Lower lobe of right lung (tissue), 2 donors: ENCODE data around the gene WNT9A. TPM values are rescaled to one million over a fixed set of nuclear protein-coding genes. Genes with fewer than 3 reads are reported as not detected.

Source experiments
- ATAC-seq, 2 donors: fragments of 200-7000 bp; cut with Tn5 transposase; one replicate each; pipeline ENCODE4 v1.9.1; 2020 to 2022; ENCODE audit warnings: mild to moderate bottlenecking in 2 of 2, moderate library complexity in 2 of 2
- DNase-seq: peaks from one replicate; pipeline ENCODE4 v3.0.0-alpha.2; 2020
- H3K27ac ChIP-seq: fragments of 200-600 bp; one replicate; pipeline ENCODE4 v1.8.0; 2022
- H3K27me3 ChIP-seq: fragments of 200-600 bp; one replicate; pipeline ENCODE4 v1.8.0; 2022; ENCODE audit warnings: low read depth
- H3K36me3 ChIP-seq: fragments of 200-600 bp; one replicate; pipeline ENCODE4 v1.8.0; 2022; ENCODE audit warnings: mild to moderate bottlenecking
- H3K4me1 ChIP-seq: fragments of 200-600 bp; one replicate; pipeline ENCODE4 v1.8.0; 2022
- H3K4me3 ChIP-seq: fragments of 200-600 bp; one replicate; pipeline ENCODE4 v1.8.0; 2022; ENCODE audit warnings: mild to moderate bottlenecking
- H3K9me3 ChIP-seq: fragments of 200-600 bp; one replicate; pipeline ENCODE4 v1.8.0; 2022
- intact Hi-C: fragments of 100-400 bp; cut with DNase I; formaldehyde crosslinking; loops from one replicate; pipeline ENCODE4 v1.11.0; 2022
- total RNA-seq: library from RNA; stranded (reverse); fragmentation: NEBNext Ultra II Directional; extraction: Animal tissue kit (Norgen Biotek cat#: 25700); gene quantifications from one replicate; pipeline ENCODE4 v1.2.1, GENCODE V29; 2021
- TF ChIP-seq, protein P1 (sequence below): fragments of 200-600 bp; IDR thresholded peaks from one replicate; pipeline ENCODE4 v1.8.0; 2022; ENCODE audit warnings: antibody characterized with exemption, mild to moderate bottlenecking
- donor health status: DM: no; HTN: yes; CAD: no; lungs with severe emphysema.

The WNT9A gene
- total RNA-seq, 1 donor from 2014 or later: 7.0 TPM

DNA sequence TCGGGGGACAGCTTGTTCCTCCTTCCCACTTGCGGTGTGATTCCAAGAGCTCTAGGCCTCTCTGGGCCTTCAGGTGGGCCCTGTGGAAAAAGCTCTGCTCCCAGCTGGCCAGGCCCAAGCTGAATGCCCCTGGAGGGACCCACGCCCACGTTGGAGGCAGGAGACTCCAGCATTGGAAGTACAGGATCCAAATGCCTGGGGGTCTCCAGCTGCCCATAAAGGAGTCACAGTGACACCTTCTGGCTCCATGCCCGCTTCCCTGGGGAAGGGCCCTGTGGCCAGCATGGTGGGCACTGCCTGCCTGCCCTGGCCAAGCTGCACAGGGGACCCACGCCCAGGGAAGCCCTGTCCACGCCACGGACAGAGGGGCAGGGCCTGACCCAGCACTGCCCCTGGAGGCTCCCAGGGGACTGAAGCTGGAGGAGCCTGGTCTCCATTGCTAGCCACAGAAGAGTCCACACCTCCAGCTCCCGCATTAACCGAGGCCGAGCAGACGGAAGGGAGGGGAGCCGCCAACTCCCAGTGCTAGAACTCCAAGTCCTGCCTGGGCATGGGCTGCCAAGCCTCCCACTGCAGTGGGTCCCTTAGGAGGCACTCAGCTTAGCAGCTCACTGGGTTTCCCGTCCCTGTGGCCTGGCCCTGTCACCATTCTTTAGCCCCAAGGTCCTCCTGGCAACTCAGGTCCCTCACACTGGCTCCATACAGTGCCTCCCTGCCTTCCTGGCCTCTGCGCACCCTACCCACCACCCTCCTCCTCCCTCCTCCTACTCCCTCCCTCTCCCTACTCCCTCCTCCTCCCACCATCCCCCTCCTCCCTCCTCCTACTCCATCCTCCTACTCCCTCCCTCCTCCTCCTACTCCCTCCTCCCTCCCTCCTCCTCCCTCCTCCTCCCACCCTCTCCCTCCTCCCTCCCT, 41.9 kb downstream of the WNT9A start:
- Histone ChIP-seq H3K27ac (no peak overlapping the region), H3K36me3 (no peaks in the 10 kb centered on the region), H3K27me3 (no peaks in the 10 kb centered on the region), H3K9me3 (no peaks in the 10 kb centered on the region), H3K4me3 (no peak overlapping the region), H3K4me1 (no peaks in the 10 kb centered on the region)
- TF ChIP-seq, protein P1, sequence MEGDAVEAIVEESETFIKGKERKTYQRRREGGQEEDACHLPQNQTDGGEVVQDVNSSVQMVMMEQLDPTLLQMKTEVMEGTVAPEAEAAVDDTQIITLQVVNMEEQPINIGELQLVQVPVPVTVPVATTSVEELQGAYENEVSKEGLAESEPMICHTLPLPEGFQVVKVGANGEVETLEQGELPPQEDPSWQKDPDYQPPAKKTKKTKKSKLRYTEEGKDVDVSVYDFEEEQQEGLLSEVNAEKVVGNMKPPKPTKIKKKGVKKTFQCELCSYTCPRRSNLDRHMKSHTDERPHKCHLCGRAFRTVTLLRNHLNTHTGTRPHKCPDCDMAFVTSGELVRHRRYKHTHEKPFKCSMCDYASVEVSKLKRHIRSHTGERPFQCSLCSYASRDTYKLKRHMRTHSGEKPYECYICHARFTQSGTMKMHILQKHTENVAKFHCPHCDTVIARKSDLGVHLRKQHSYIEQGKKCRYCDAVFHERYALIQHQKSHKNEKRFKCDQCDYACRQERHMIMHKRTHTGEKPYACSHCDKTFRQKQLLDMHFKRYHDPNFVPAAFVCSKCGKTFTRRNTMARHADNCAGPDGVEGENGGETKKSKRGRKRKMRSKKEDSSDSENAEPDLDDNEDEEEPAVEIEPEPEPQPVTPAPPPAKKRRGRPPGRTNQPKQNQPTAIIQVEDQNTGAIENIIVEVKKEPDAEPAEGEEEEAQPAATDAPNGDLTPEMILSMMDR: no peak
- DNase-seq (no peak), ATAC-seq (no peak)
- intact Hi-C loops: no loop called here

DNA sequence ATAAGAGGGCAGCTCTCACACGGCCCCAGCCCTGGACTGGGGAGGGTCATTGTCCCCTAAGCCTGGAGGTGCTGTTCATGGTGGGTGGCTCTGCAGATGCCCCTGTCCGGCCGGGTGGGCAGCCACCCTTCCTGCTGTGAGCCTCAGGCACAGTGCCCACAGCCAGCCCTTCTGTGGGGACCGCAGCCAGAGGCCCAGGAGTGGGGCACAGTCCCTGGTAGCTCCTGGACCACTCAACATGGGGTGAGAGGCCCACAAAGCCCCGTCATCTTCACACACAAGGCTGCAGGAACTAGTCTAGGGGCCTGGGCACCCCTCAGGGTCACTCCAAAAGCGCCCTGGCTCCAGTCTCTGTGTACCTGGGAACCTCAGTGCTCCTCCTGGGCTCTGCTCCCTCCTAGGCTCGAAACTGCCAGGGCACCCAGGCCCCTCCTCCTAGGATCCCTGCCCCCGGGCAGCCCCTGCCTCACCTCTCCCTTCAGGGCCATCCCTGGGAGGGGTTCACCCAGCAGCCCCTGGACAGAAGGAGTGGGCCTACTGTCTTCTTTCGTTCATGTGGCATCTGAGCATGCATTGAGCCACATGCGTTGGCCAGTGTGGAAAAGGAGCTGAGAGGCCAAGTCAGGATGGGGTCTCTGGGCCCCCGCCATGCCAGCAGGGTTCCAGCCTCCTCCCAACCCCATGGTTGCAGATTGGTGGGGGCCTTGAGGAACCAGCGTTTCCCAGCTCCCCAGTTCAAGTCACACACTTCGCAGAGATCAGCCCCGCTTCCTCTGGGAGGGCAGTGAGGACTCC, 43.0 kb downstream of the WNT9A start:
- Histone ChIP-seq H3K27me3 (no peaks in the 10 kb centered on the region), H3K9me3 (no peaks in the 10 kb centered on the region), H3K4me3 (no peak overlapping the region), H3K4me1 (no peaks in the 10 kb centered on the region), H3K27ac (no peak overlapping the region), H3K36me3 (no peaks in the 10 kb centered on the region)
- no peak for ATAC-seq
- intact Hi-C loops: no loop called here
- TF ChIP-seq, protein P1: no peak
- DNase-seq: no peak

DNA sequence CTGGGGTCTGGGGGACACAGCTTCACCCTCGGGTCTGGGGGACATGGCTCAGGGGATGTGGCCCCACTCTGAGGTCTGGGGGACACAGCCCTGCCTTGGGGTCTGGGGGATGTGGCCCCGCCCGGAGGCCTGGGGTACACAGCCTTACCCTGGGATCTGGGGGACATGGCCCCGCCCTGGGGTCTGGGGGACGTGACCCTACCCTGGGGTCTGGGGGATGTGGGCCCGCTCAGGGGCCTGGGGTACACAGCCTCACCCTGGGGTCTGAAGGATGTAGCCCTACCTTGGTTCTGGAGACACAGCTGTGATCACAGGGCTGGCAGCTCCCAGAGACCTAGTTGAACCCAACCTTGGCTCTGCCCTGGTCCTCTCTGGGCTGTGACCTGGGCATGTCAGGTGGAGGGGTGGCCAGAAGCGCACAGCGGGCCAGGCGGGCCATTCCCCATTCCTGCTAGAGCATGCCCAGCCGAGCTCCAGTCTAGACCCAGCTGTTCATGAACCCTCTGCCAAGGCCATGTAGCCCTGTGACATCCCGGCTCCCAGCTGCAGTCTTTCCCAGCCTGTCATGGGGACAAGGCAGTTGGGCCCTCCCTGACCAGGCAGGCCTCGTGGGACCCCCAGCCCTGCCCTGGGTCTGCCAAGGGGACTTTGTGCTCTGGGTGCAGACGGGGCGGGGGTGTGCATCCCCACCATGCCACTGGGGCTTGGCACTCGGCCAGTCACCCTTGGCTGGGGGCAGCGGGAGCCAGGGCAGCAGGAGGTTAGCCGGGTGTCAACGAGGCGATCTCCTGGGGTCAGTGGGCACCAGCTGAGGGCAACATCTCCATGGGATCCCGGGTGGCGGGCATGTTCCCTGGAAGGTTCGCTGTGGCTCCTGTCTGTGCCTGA, 43.9 kb downstream of the WNT9A start:
- H3K36me3 ChIP-seq: no peaks in the 10 kb centered on the region
- no peaks in the 10 kb centered on the region for H3K4me1 ChIP-seq
- DNase-seq (peak; percentile 39), ATAC-seq (peak in 1 of 2 donors; percentile 10)
- H3K27me3 ChIP-seq: no peaks in the 10 kb centered on the region
- intact Hi-C loops: no loop called here
- H3K27ac ChIP-seq: no peak overlapping the region
- H3K4me3 ChIP-seq: no peak overlapping the region
- H3K9me3 ChIP-seq: no peaks in the 10 kb centered on the region
- TF ChIP-seq, protein P1: no peak

GRCh38 chr1:227903061-227903521, 44.6 kb downstream of the WNT9A start:
- TF ChIP-seq, protein P1: no peak
- H3K27me3 ChIP-seq: no peaks in the 10 kb centered on the region
- ATAC-seq (no peak), DNase-seq (peak; percentile 37)
- no peaks in the 10 kb centered on the region for H3K36me3 ChIP-seq
- H3K4me1 ChIP-seq: no peaks in the 10 kb centered on the region
- intact Hi-C loops: no loop called here
- H3K9me3 ChIP-seq: no peaks in the 10 kb centered on the region
- H3K4me3 ChIP-seq: no peak overlapping the region
- no peak overlapping the region for H3K27ac ChIP-seq

DNA sequence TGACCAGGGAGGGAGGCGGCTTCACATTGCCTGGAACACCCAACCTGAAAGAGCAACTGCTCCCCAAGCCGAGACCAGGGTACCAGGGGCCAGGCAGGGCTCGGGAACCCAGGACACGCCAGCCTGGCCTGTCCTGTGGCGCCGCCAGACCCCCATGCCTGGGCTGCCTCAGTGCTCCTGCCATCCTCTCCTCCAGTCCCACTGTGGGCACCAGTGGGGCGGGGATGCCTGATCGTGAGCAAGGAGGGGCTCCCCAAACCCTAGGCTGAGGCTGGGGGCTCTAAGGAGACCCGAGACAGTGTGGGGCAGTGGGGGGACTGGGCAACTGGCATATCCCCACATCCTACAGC, 45.1 kb downstream of the WNT9A start:
- no peaks in the 10 kb centered on the region for H3K9me3 ChIP-seq
- ATAC-seq: no peak
- H3K4me1 ChIP-seq: no peaks in the 10 kb centered on the region
- intact Hi-C loops: no loop called here
- TF ChIP-seq, protein P1: no peak
- H3K27ac ChIP-seq: no peak overlapping the region
- H3K27me3 ChIP-seq: no peaks in the 10 kb centered on the region
- H3K4me3 ChIP-seq: no peak overlapping the region
- H3K36me3 ChIP-seq: no peaks in the 10 kb centered on the region
- DNase-seq: no peak
